Activated naive CD8-positive, alpha-beta T cell treated with anti-CD3 and anti-CD28 coated beads, Interleukin-2, amount 50 U/mL, for 24 hours (primary cell): Measurements from ENCODE around the gene RAD51B.

Experiments used
- ATAC-seq: fragments of 150-1000 bp; cut with Tn5 transposase; one replicate; pipeline ENCODE4 v1.10.0; 2021
- DNase-seq: peaks from one replicate; pipeline ENCODE4 v3.0.0; 2021
- H3K27ac Mint-ChIP-seq: one replicate; pipeline ENCODE4 v1.8.0; 2021; ENCODE audit warnings: mild to moderate bottlenecking, mixed read lengths
- H3K27me3 Mint-ChIP-seq: one replicate; pipeline ENCODE4 v1.8.0; 2021; ENCODE audit warnings: mixed read lengths
- H3K36me3 Mint-ChIP-seq: one replicate; pipeline ENCODE4 v1.8.0; 2021; ENCODE audit warnings: low read depth, mixed read lengths
- H3K4me1 Mint-ChIP-seq: one replicate; pipeline ENCODE4 v1.8.0; 2021; ENCODE audit warnings: mixed read lengths
- H3K4me3 Mint-ChIP-seq: one replicate; pipeline ENCODE4 v1.8.0; 2021; ENCODE audit warnings: mild to moderate bottlenecking, moderate library complexity, mixed read lengths
- H3K9me3 Mint-ChIP-seq: one replicate; pipeline ENCODE4 v1.8.0; 2021; ENCODE audit warnings: mixed read lengths

RAD51B gene

DNA sequence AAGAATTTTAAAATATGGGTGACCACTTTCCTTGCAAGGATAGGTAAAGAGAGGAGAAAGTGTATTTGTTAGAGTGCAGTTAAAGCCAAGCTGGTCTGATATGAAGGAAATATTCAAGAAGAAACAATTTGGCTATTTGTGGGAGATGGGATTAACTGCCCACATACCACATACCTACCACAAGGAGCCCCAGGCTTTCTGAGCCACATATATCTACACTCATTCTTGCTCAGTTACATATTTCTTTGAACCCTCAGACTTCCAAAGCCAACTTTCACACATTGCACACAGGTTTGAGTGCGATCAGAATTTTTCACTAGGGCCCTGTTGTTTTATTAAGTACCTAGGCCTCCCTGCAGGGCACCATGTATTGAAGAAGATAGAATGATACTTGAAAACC, 643.1 kb downstream of the RAD51B start:
- Mint-ChIP-seq H3K27ac (no peak overlapping the region), H3K4me3 (no peak overlapping the region), H3K9me3 (no peaks in the 10 kb centered on the region), H3K4me1 (peaks cover 14% of the 10 kb centered on the region), H3K36me3 (no peaks in the 10 kb centered on the region), H3K27me3 (no peaks in the 10 kb centered on the region)
- DNase-seq = no peak
- no peak for ATAC-seq

DNA sequence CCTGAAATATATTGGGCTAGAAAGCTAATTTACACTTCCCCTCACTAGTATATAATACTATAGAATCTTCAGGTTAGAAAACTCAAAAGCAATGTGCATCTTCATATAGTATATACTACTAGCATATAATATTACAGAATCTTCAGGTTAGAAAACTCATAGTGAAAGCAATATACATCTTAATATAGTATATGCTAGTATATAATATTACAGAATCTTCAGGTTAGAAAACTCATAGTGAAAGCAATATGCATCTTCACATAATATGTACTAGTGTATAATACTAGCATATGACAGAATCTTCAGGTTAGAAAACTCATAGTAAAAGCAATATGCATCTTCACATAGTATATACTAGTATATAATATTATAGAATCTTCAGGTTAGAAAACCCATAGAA, 643.7 kb downstream of the RAD51B start:
- Mint-ChIP-seq H3K36me3 (no peaks in the 10 kb centered on the region), H3K9me3 (no peaks in the 10 kb centered on the region), H3K4me3 (no peak overlapping the region), H3K27me3 (no peaks in the 10 kb centered on the region), H3K27ac (no peak overlapping the region), H3K4me1 (peaks cover 18% of the 10 kb centered on the region)
- ATAC-seq (no peak), DNase-seq (no peak)

DNA sequence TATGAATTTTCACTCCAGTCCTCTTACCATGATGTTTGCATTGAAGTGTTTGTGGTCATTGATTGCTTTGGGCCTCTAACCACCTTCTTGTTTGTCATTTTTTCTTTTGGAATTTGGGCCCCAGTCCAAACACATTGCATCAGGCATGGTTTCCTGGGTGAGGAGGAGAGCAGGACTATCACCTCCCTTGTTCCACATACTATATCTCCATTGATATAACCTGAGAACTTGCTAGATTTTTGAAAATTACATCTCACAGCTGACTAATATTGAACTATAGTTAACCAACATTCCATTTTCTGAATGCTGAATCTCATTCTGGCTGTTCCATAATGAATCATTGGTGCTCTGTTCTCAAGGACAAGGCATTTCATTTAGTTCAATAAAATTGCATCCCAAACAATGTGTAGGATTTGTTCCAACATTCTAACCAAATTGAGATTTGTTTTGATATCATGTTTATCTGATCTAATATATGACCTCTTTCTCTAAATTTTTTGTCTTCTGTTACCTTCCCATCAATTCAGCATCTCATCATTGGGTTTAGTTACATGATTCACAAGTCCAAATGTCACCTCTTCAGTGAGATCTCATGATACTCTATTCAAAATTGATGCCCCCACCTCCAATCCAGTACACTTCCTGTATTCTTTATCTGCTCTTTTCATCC, 644.3 kb downstream of the RAD51B start:
- Mint-ChIP-seq H3K27ac (no peak overlapping the region), H3K27me3 (no peaks in the 10 kb centered on the region), H3K4me1 (peaks cover 23% of the 10 kb centered on the region), H3K36me3 (no peaks in the 10 kb centered on the region), H3K9me3 (no peaks in the 10 kb centered on the region), H3K4me3 (no peak overlapping the region)
- no peak for DNase-seq
- no peak for ATAC-seq

DNA sequence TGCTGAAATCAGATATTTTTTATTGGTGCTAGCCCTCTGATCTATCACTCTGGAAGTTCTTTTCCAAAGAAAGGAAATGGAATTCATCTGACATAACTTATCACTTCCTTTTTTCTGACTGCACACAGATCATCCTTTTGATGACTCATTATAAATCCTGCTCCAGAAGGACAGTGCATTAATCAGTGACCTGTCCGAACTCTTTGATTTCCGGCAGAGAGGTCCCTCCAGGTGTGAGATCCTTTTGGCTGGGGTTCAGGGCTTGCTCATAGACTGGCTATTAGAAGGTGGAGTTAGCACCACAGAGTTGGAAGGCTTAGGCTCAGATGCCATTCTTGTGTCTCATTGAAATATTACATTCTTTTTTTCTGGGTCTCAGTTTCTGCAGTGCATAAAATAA, 645.1 kb downstream of the RAD51B start:
- Mint-ChIP-seq H3K4me3 (no peak overlapping the region), H3K4me1 (peaks cover 32% of the 10 kb centered on the region), H3K27me3 (no peaks in the 10 kb centered on the region), H3K36me3 (no peaks in the 10 kb centered on the region), H3K27ac (no peak overlapping the region), H3K9me3 (no peaks in the 10 kb centered on the region)
- no peak for DNase-seq
- no peak for ATAC-seq

DNA sequence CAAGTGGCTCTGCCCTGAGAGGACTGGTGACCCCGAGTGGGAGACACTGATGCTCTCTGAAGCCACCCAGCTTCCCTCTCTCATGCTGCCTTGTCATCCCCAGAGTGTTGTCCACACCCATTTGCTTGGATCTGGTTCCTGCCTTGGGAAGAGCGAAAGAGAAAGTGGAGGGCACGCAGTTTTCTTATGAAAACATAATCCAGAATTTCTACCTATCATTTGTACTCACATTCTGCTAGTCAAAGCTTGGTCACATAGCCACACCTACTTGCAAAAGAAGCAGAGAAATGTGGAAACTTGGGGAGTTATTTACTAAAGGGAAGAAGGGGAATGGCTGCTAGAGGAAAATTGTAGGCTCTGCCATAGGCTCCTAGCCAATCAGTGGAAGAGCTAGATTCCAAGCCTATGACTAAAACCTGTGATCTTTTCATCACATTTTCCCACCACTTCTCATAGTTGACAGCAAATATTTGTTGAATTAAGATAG, 647.0 kb downstream of the RAD51B start:
- DNase-seq (no peak), ATAC-seq (no peak)
- H3K27me3 Mint-ChIP-seq = no peaks in the 10 kb centered on the region
- no peaks in the 10 kb centered on the region for H3K9me3 Mint-ChIP-seq
- H3K36me3 Mint-ChIP-seq = no peaks in the 10 kb centered on the region
- no peak overlapping the region for H3K4me3 Mint-ChIP-seq
- H3K27ac Mint-ChIP-seq = no peak overlapping the region
- peaks cover 43% of the 10 kb centered on the region for H3K4me1 Mint-ChIP-seq

DNA sequence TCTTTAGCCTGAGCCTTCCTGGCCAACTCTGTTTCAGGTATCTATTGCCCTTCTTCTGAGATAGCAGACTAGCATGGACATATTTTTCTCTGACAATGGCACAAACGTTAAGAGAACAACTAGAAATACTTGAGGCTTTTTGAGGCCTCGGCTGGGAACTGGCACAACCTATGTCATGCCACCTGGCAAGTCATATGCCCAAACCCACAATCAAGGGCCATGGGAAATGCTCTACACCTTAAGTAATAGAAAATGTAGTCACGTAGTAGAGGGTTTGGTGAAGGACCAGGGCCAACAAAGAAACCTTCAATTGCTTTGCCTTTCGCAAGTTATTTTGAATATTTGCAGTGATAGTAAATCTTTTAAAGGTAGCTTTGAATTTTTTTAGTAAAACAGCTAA, 647.8 kb downstream of the RAD51B start:
- Mint-ChIP-seq H3K4me1 (peaks cover 43% of the 10 kb centered on the region), H3K4me3 (no peak overlapping the region), H3K36me3 (no peaks in the 10 kb centered on the region), H3K27ac (no peak overlapping the region), H3K27me3 (no peaks in the 10 kb centered on the region), H3K9me3 (no peaks in the 10 kb centered on the region)
- ATAC-seq (no peak), DNase-seq (no peak)

DNA sequence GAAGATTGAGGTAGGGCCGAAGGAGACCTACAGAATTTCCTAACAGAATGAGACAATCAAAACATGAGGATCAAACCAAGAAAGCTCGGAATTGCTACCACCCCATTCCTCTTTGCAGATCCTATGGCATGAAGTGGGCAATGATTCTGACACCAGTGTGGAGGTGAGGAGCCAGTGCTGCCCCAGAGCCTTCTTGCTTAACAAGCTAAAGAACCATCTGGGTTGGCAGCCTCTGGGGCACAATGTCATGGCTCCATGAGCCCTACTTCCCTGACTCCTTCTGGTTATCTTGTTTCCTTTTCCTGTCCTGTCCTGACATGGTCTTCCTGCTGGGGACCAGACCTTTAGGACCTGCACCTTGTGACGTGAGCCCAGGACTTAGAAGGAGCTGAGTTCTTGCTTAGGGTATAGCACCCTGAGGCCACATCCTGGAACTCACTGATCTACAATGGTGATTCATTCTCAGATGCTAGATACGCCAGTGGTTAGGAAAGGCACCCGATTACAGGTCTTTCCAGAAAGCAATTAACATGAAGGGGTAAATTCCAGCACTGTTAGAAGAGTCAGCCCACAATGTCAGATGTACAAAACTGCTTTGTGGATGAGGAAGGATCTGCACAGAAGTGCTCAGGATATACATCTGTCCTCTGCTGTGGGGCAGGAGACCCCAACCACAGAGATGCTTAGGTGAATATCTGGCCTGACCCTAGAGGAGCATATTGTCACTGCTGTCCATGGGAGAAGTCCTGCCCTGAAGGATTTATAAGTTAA, 649.0 kb downstream of the RAD51B start:
- no peak overlapping the region for H3K4me3 Mint-ChIP-seq
- peaks cover 42% of the 10 kb centered on the region for H3K4me1 Mint-ChIP-seq
- peak overlapping the region; percentile 70 for H3K27ac Mint-ChIP-seq
- DNase-seq (peak; percentile 44), ATAC-seq (peak; percentile 100)
- H3K9me3 Mint-ChIP-seq = no peaks in the 10 kb centered on the region
- no peaks in the 10 kb centered on the region for H3K27me3 Mint-ChIP-seq
- no peaks in the 10 kb centered on the region for H3K36me3 Mint-ChIP-seq

DNA sequence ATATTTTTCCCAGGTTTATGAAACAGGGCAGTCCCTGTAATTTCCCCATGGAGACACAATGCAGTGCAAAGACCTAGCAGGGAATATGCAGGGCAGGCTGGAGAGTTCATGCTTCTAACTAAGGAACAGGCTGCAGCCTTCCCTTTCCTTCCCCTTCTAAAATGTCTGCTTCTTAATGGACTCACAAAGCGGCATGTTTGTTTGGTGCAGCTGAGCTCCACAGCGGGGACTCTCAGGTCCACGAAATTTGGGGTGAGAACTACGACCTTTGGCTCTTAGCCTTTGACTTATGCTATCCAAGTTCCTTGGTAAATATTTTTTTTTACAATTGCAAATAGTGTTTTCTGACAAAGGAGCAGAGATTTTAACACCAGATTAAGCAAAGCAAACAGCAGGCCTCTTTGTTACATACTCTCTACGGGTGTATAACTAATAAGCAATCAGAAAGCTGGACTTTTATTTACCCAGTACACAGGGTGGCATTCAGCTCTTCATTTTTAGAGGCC, 649.7 kb downstream of the RAD51B start:
- Mint-ChIP-seq H3K9me3 (no peaks in the 10 kb centered on the region), H3K36me3 (no peaks in the 10 kb centered on the region), H3K27ac (peak overlapping the region; percentile 70), H3K4me3 (no peak overlapping the region), H3K4me1 (peaks cover 36% of the 10 kb centered on the region), H3K27me3 (no peaks in the 10 kb centered on the region)
- ATAC-seq (no peak), DNase-seq (no peak)

DNA sequence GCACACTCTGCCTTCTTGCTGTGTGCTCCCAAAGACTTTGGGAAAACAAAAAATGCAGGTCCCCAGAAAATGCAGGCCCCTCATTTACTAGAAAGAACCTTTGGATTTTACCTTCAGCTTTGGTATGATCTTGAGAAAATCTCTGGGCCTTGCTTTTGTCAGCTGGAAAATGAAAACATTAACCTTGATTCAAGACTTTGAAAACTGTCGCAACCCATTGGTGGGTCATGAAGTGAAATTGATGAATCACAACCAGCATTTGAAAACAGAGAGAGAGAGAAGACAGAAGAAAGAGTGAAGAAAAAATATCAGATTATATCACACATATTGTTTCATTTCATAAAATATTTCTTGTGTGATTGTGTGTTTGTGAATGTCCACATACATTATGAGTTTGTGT, 650.8 kb downstream of the RAD51B start:
- H3K36me3 Mint-ChIP-seq = no peaks in the 10 kb centered on the region
- peaks cover 35% of the 10 kb centered on the region for H3K4me1 Mint-ChIP-seq
- no peak overlapping the region for H3K4me3 Mint-ChIP-seq
- peak overlapping the region; percentile 21 for H3K27ac Mint-ChIP-seq
- DNase-seq = no peak
- no peaks in the 10 kb centered on the region for H3K9me3 Mint-ChIP-seq
- no peak for ATAC-seq
- H3K27me3 Mint-ChIP-seq = no peaks in the 10 kb centered on the region

DNA sequence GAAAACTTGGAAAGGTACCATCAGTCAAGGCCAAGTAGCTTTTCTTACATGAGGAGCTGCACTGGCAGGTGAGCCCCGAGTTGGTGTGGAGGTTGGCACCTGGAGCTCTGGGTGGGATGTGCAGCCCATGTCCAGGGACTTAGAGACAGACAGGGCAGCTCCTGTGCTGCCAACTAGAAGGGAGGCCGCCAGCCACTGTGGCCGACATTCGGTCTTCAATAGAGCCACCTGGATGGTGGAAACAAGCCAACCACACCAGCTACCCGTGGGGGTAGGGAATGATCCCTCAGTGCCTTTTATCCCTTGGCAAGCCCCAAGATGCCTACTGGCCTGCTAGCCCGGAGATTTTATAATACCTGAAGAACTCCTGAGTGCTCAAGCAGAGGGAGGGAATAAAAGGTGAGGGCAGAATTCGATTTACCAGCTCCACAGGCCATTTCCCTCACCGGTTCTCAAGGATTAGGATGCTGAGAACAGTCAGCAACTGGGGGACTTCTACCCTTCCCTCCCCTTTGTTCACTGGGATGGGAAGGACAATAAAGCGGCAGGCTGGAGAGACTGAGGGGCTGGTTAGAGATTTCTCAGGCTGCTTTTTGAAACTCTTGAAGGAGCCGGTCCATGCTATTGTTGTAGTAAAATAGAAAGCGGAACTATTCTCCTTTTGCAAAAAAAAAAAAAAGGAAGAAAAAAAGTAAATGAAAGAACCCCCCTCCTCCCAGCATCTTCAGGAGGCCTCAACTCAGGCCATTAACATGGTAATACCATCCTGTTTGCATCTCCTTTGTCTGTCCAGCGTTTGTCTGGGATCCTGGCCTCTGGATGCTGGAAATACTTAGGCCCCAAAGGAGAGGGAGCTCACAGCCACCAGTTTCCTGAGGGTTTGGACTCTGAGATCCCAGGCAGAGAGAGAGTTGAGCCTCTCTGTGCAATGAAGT, 651.7 kb downstream of the RAD51B start:
- Mint-ChIP-seq H3K27me3 (no peaks in the 10 kb centered on the region), H3K27ac (peak overlapping the region; percentile 40), H3K4me1 (peaks cover 40% of the 10 kb centered on the region), H3K9me3 (no peaks in the 10 kb centered on the region), H3K36me3 (no peaks in the 10 kb centered on the region), H3K4me3 (no peak overlapping the region)
- ATAC-seq = no peak
- no peak for DNase-seq

DNA sequence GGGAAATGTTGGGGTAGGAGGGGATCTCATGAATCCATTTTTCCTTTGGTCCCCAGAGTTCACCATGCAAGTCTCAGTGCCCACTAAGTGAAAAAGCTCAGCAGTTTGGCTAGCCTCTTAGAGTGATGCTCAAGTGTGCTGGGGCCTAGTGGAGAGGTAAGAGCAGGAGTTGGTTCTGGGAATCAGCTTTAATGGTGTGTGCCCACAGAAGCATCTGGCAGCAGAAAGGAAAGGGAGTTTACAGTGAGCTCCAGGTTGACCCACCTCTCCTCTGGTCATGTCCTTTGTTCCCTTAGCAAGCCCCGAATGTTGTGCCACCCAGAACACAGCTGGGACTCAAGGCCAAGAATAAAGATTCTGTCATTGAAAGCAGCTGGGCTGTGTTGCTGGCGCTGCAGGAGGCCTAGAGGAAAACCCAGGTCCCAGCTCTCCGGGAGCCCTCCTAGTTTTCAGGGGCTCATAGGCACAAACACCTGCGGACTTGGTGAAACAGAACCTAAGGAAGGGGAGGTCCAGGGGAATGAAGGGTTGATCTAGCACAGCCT, 652.5 kb downstream of the RAD51B start:
- DNase-seq (no peak), ATAC-seq (no peak)
- no peaks in the 10 kb centered on the region for H3K36me3 Mint-ChIP-seq
- no peaks in the 10 kb centered on the region for H3K9me3 Mint-ChIP-seq
- H3K27ac Mint-ChIP-seq = peak overlapping the region; percentile 40
- peaks cover 41% of the 10 kb centered on the region for H3K4me1 Mint-ChIP-seq
- no peak overlapping the region for H3K4me3 Mint-ChIP-seq
- no peaks in the 10 kb centered on the region for H3K27me3 Mint-ChIP-seq

DNA sequence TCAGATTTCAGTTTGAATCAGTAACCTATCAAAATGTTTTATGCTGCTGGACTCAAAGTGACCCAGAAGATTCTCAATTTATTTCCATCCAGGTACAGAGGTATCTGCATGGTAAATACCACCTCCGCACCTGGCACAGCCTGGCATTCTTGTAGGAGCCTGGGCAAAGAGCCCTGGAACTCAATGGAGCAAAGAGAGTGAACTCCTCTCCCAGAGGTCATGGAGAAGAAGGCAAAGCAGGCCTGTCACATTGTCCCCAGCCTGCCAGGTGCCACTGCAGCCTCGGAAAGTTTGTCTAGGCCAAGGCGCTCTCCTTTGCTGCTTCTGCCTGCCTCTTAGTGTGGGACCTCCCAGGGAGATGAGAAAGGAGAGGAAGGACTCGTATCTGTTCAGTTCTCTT, 653.5 kb downstream of the RAD51B start:
- peaks cover 44% of the 10 kb centered on the region for H3K4me1 Mint-ChIP-seq
- H3K36me3 Mint-ChIP-seq = no peaks in the 10 kb centered on the region
- no peaks in the 10 kb centered on the region for H3K9me3 Mint-ChIP-seq
- no peaks in the 10 kb centered on the region for H3K27me3 Mint-ChIP-seq
- DNase-seq = no peak
- ATAC-seq = no peak
- H3K4me3 Mint-ChIP-seq = no peak overlapping the region
- no peak overlapping the region for H3K27ac Mint-ChIP-seq

DNA sequence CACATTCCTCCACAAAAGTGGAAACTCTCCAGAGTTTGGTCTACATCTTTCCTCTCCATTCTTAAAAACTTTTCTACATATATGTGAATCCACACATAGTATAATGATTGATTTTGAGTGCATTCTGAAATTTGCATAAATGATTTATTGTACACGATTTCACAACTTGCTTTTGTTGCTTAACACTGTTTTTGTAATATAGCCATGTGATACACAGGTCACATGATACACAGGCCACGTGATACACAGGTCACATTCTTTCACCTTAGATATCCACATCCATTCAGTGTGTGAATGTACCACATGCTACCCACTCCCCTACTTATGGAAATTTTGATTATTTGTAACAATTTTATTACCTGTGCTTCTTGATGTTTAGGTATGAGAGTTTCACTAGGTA, 654.2 kb downstream of the RAD51B start:
- DNase-seq = no peak
- H3K27me3 Mint-ChIP-seq = no peaks in the 10 kb centered on the region
- no peak overlapping the region for H3K4me3 Mint-ChIP-seq
- H3K27ac Mint-ChIP-seq = no peak overlapping the region
- H3K9me3 Mint-ChIP-seq = no peaks in the 10 kb centered on the region
- peaks cover 37% of the 10 kb centered on the region for H3K4me1 Mint-ChIP-seq
- no peak for ATAC-seq
- no peaks in the 10 kb centered on the region for H3K36me3 Mint-ChIP-seq

DNA sequence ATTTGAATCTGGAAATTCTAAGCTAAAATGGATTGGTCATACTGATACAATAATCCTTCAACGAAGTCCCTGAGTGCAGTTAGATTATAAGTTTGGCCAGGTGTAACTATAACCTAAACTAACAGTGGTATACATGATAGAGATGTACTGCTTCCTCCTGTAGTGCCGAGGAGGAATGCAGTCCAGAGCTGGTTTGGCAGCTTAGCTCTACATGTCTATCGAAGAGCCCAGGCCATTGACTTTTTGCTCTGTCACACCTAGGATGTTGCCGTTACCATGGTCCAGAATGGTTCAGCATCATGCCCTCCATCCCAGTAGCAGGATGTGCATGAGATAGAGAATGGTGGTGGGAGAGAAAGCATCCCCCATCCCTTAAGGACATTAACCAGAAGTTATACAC, 655.2 kb downstream of the RAD51B start:
- Mint-ChIP-seq H3K27ac (no peak overlapping the region), H3K4me3 (no peak overlapping the region), H3K4me1 (peaks cover 28% of the 10 kb centered on the region), H3K36me3 (no peaks in the 10 kb centered on the region), H3K27me3 (no peaks in the 10 kb centered on the region), H3K9me3 (no peaks in the 10 kb centered on the region)
- no peak for DNase-seq
- ATAC-seq = no peak
